ENCODE results near the gene SHISAL2A. TPM values are rescaled to one million over a fixed set of nuclear protein-coding genes. Genes with fewer than 3 reads are reported as not detected.

SHISAL2A gene
- total RNA-seq, 1 experiment from 2014 or later: 0.90 TPM

DNA sequence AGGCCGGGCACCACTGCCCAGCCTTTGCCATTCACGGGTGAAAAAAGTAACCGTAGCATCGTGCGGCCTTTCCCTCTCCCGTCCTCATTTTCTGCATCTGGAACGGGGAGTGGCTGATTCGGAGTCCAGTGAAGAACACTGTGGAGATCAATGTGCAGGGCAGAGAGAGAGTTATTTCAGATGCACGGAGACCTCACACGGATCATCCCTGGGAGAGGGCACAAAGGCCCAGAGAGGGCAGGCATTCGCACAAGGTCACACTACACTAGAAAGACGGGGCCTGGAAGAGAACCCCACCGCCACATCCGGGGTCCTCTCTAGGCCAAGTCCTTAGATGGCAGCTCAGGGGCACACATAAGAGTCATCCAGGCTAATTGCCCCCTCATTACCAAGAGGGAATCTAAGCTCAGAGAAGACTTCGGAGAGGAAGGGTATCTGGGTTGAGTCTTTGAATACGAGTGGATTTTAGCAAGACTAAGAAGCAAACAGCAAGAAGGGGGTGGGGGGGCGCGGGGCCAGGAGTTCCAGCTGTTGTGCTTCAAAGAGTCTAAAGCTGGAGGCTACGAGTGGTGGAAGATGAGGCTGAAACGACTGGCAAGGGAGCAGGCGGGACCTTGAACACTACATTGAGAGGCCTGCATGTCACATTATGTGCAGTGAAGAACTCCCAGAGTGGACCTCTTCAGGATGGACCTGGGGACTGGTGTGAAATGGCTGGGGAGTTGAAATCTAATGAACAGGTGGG, 29.9 kb upstream of the SHISAL2A start:
- Histone ChIP-seq H3K27ac (ENCODE audit: insufficient read length, low read depth, low read length) (no peak overlapping the region), H3K23ac (ENCODE audit: insufficient read length, low read depth, low read length) (no peak overlapping the region), H3K27me3 (ENCODE audit: insufficient read depth, low read length) (peaks cover 13% of the 10 kb centered on the region; the same call in 1 of the 2 replicates), H3K79me1 (ENCODE audit: insufficient read depth, low read depth, low read length, poor library complexity, severe bottlenecking) (no peaks in the 10 kb centered on the region), H3K4ac (ENCODE audit: low read depth, low read length) (no peak overlapping the region), H3K23me2 (ENCODE audit: insufficient read length, low read depth, low read length, poor library complexity, severe bottlenecking) (peaks cover 7% of the 10 kb centered on the region), H3K56ac (ENCODE audit: insufficient read length, low read depth, low read length) (no peak overlapping the region), H4K91ac (ENCODE audit: insufficient read length, low read depth, low read length) (no peak overlapping the region), H3K14ac (ENCODE audit: insufficient read depth, low read length) (peak overlapping the region; percentile 52; the same call in 1 of the 2 replicates), H2BK20ac (ENCODE audit: low read depth, low read length, poor library complexity, severe bottlenecking) (no peak overlapping the region), H2BK120ac (ENCODE audit: low read depth, low read length, poor library complexity, severe bottlenecking) (no peak overlapping the region), H3K4me2 (ENCODE audit: insufficient read depth, insufficient read length, low read length) (peak overlapping the region; percentile 59), H2BK12ac (ENCODE audit: insufficient read length, low read depth, low read length) (no peak overlapping the region), H4K5ac (ENCODE audit: insufficient read length, low read depth, low read length) (no peak overlapping the region), H3K9ac (ENCODE audit: extremely low read depth, insufficient read length, low read length) (no peak overlapping the region), H2AFZ (ENCODE audit: low read length) (no peak overlapping the region), H3K79me2 (ENCODE audit: insufficient read depth, low read length) (no peaks in the 10 kb centered on the region), H3T11ph (ENCODE audit: low read length) (no peak overlapping the region), H4K20me1 (ENCODE audit: control insufficient read depth, insufficient read depth, insufficient read length) (peaks cover 3% of the 10 kb centered on the region), H2BK5ac (ENCODE audit: insufficient read length, low read length) (no peak overlapping the region), H3K4me1 (ENCODE audit: insufficient read depth, low read length) (peaks cover 4% of the 10 kb centered on the region; the same call in 1 of the 2 replicates), H4K8ac (replicated peaks; ENCODE audit: insufficient read length, low read depth, low read length) (no peak overlapping the region), H3K9me3 (ENCODE audit: control insufficient read depth, low read depth, low read length) (no peaks in the 10 kb centered on the region), H3K18ac (ENCODE audit: insufficient read length, low read depth, low read length) (no peak overlapping the region), H2BK15ac (ENCODE audit: low read depth, low read length) (no peak overlapping the region), H2AK5ac (ENCODE audit: insufficient read length, low read length) (no peak overlapping the region)
- H3K27ac Mint-ChIP-seq: peak overlapping the region in 1 of 3 experiments; percentile 34; a peak in 1 of 7 replicates
- H3K4me3 Mint-ChIP-seq: peak overlapping the region; percentile 64 to 76
- H3K36me3 Mint-ChIP-seq (ENCODE audit: insufficient read depth in 1 of 3, low read depth in 3 of 3): peaks cover 0 to 1% (median 0%) of the 10 kb centered on the region in 3 experiments; a peak in 1 of 7 replicates
- TF ChIP-seq, protein P1, sequence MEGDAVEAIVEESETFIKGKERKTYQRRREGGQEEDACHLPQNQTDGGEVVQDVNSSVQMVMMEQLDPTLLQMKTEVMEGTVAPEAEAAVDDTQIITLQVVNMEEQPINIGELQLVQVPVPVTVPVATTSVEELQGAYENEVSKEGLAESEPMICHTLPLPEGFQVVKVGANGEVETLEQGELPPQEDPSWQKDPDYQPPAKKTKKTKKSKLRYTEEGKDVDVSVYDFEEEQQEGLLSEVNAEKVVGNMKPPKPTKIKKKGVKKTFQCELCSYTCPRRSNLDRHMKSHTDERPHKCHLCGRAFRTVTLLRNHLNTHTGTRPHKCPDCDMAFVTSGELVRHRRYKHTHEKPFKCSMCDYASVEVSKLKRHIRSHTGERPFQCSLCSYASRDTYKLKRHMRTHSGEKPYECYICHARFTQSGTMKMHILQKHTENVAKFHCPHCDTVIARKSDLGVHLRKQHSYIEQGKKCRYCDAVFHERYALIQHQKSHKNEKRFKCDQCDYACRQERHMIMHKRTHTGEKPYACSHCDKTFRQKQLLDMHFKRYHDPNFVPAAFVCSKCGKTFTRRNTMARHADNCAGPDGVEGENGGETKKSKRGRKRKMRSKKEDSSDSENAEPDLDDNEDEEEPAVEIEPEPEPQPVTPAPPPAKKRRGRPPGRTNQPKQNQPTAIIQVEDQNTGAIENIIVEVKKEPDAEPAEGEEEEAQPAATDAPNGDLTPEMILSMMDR (conservative IDR thresholded peaks at IDR 0.05): no peak
- no peak for DNase-seq
- H3K9me3 Mint-ChIP-seq: no peaks in the 10 kb centered on the region
- peaks cover 13 to 16% of the 10 kb centered on the region in 2 experiments for H3K4me1 Mint-ChIP-seq
- WGBS (ENCODE audit: extremely low coverage, insufficient read length, low lambda C conversion rate): no CpG with 5 or more reads among the region's 21 CpGs
- peaks cover 42% of the 10 kb centered on the region for H3K27me3 Mint-ChIP-seq (ENCODE audit: low read depth)

Data from H9 (cell line).